Activated T-helper 1 cell treated with anti-CD3 and anti-CD28 coated beads, Interleukin-12 subunit alpha, Interleukin-12 subunit beta, Interleukin-2, Interleukin-4 antibody, amounts not matched to agents 30 ng/mL and 10 ng/mL and 1 ng/mL, durations not matched to agents 14 hours and 24 hours and 36 hours (primary cell): ENCODE data around the gene PDZD4. TPM values are rescaled to one million over a fixed set of nuclear protein-coding genes. Genes with fewer than 3 reads are reported as not detected.

Source experiments
- DNase-seq: peaks from one replicate; pipeline ENCODE4 v3.0.0; 2021; ENCODE audit warnings: low spot score
- H3K27ac Mint-ChIP-seq: one replicate; pipeline ENCODE4 v1.8.0; 2021; ENCODE audit warnings: mild to moderate bottlenecking, mixed read lengths
- H3K27me3 Mint-ChIP-seq: one replicate; pipeline ENCODE4 v1.8.0; 2022; ENCODE audit warnings: mild to moderate bottlenecking, moderate library complexity, mixed read lengths; ENCODE audit not compliant: insufficient read depth
- H3K36me3 Mint-ChIP-seq: one replicate; pipeline ENCODE4 v1.8.0; 2021; ENCODE audit warnings: low read depth, mixed read lengths
- H3K4me1 Mint-ChIP-seq: one replicate; pipeline ENCODE4 v1.8.0; 2021; ENCODE audit warnings: low read depth, mixed read lengths
- H3K4me3 Mint-ChIP-seq: one replicate; pipeline ENCODE4 v1.8.0; 2021; ENCODE audit warnings: mild to moderate bottlenecking, moderate library complexity, mixed read lengths
- H3K9me3 Mint-ChIP-seq: one replicate; pipeline ENCODE4 v1.8.0; 2021; ENCODE audit warnings: mixed read lengths
- intact Hi-C: fragments of 100-400 bp; cut with micrococcal nuclease; formaldehyde crosslinking; loops from one replicate; pipeline ENCODE4 v1.15.1; 2024
- total RNA-seq: library from RNA; stranded (reverse); gene quantifications from 2 replicates; pipeline ENCODE4 v1.2.3, GENCODE V29; 2022

PDZD4 gene
- total RNA-seq, 1 donor from 2014 or later = 0.44 TPM

GRCh38 chrX:153780678-153781427 is 49.5 kb downstream of the PDZD4 start, which contains the start of gene SRPK3:
SRPK3 (plus strand) TSS chrX:153781041; CDS start chrX:153781087, 46 bp downstream.
- peaks cover 2% of the 10 kb centered on the region for H3K27me3 Mint-ChIP-seq
- peak within 1 kb of the TSS; percentile 61 for H3K27ac Mint-ChIP-seq
- no peaks in the 10 kb centered on the region for H3K9me3 Mint-ChIP-seq
- no peaks in the 10 kb centered on the region for H3K4me1 Mint-ChIP-seq
- no peak within 1 kb of the TSS for H3K4me3 Mint-ChIP-seq
- DNase-seq = no peak
- intact Hi-C loops = no loop called here
- peaks cover 2% of the 10 kb centered on the region for H3K36me3 Mint-ChIP-seq

GRCh38 chrX:153779891-153780677 is 50.3 kb downstream of the PDZD4 start:
- H3K9me3 Mint-ChIP-seq = no peaks in the 10 kb centered on the region
- H3K36me3 Mint-ChIP-seq = peaks cover 2% of the 10 kb centered on the region
- peaks cover 2% of the 10 kb centered on the region for H3K27me3 Mint-ChIP-seq
- H3K4me3 Mint-ChIP-seq = no peak overlapping the region
- peak overlapping the region; percentile 61 for H3K27ac Mint-ChIP-seq
- intact Hi-C loops = no loop called here
- DNase-seq = no peak
- no peaks in the 10 kb centered on the region for H3K4me1 Mint-ChIP-seq

DNA sequence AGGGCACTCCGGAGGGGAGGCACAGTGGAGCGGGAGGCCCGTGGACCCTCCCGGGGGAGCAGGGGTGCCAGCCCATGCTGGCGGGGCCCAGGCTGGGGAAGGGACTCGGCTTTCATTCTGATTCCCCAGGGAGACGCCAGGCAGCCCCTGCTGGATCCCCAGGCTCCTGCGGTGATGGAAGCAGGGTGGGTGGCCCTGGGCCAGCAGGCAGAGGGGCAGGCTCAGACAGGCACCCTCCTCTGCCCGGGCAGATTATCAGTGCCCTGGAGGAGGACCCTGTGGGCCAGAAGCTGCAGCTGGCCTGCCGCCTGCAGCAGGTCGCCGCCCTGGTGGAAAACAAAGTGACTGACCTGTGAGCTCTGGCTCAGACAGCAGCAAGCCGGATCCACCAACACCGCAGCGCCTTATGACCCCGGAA is 51.7 kb downstream of the PDZD4 start:
- Mint-ChIP-seq H3K27ac (no peak overlapping the region), H3K36me3 (peaks cover 2% of the 10 kb centered on the region), H3K4me1 (no peaks in the 10 kb centered on the region), H3K27me3 (peaks cover 2% of the 10 kb centered on the region), H3K4me3 (no peak overlapping the region), H3K9me3 (no peaks in the 10 kb centered on the region)
- intact Hi-C loops = no loop called here
- no peak for DNase-seq

DNA sequence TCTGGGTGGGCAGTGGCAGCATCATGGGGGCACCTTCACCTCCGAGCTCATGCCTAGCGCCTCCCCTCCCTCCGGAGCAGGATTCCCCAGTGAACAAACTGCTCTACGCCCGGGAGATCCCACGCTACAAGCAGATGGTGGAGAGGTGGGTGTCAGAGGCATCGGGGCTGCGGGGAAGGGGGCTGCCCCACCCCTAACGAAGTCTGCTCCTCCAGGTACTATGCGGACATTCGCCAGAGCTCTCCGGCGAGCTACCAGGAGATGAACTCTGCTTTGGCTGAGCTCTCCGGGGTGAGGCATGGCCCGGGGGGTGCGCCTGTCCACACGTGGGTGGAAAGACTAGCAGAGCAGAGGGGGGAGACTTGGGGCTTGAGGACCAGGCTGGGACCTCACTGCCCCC is 52.2 kb downstream of the PDZD4 start:
- intact Hi-C loops = no loop called here

GRCh38 chrX:153777261-153778090 is 52.9 kb downstream of the PDZD4 start:
- H3K27ac Mint-ChIP-seq = no peak overlapping the region
- no peaks in the 10 kb centered on the region for H3K4me1 Mint-ChIP-seq
- intact Hi-C loops = no loop called here
- no peak for DNase-seq
- H3K9me3 Mint-ChIP-seq = no peaks in the 10 kb centered on the region
- H3K27me3 Mint-ChIP-seq = peaks cover 2% of the 10 kb centered on the region
- H3K4me3 Mint-ChIP-seq = no peak overlapping the region
- peaks cover 2% of the 10 kb centered on the region for H3K36me3 Mint-ChIP-seq

More for the DNA sequence above, 52.2 kb downstream of the PDZD4 start:
- Mint-ChIP-seq H3K4me1 (no peaks in the 10 kb centered on the region), H3K36me3 (peaks cover 2% of the 10 kb centered on the region), H3K27me3 (peaks cover 2% of the 10 kb centered on the region), H3K4me3 (no peak overlapping the region), H3K27ac (no peak overlapping the region), H3K9me3 (no peaks in the 10 kb centered on the region)
- DNase-seq = no peak

DNA sequence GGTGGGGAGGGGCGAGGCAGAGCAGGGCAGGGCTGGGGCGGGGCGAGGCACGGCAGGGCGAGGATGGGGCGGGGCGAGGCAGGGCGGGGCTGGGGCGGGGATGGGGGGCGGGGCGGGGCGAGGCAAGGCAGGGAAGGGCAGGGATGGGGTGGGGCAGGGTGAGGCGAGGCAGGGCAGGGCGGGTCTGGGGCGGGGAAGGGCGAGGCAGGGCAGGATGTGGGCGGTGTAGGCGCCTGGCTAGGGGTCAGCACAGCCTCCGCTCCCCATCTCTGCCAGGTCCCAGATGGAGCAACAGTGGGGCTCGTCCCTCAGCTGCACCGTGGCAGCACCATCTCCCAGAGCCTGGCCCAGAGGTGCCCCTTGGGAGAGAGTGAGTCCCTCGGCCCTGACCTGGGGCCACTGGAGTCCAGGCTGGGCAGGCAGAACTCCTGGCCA is 53.7 kb downstream of the PDZD4 start:
- no peaks in the 10 kb centered on the region for H3K4me1 Mint-ChIP-seq
- H3K36me3 Mint-ChIP-seq = peaks cover 2% of the 10 kb centered on the region
- no peaks in the 10 kb centered on the region for H3K9me3 Mint-ChIP-seq
- H3K27me3 Mint-ChIP-seq = peaks cover 2% of the 10 kb centered on the region
- DNase-seq = no peak
- intact Hi-C loops = no loop called here
- H3K4me3 Mint-ChIP-seq = no peak overlapping the region
- no peak overlapping the region for H3K27ac Mint-ChIP-seq

- intact Hi-C loops = no loop called here
- DNase-seq = no peak
- Mint-ChIP-seq H3K27me3 (peaks cover 2% of the 10 kb centered on the region), H3K4me3 (no peak overlapping the region), H3K9me3 (no peaks in the 10 kb centered on the region), H3K4me1 (no peaks in the 10 kb centered on the region), H3K27ac (no peak overlapping the region), H3K36me3 (peaks cover 2% of the 10 kb centered on the region)
Observed at GRCh38 chrX:153776120-153776599, 54.2 kb downstream of the PDZD4 start.

- no peaks in the 10 kb centered on the region for H3K9me3 Mint-ChIP-seq
- H3K27ac Mint-ChIP-seq = no peak overlapping the region
- H3K27me3 Mint-ChIP-seq = peaks cover 2% of the 10 kb centered on the region
- H3K4me3 Mint-ChIP-seq = no peak overlapping the region
- intact Hi-C loops = no loop called here
- H3K36me3 Mint-ChIP-seq = peaks cover 2% of the 10 kb centered on the region
- no peak for DNase-seq
- no peaks in the 10 kb centered on the region for H3K4me1 Mint-ChIP-seq
Observed at GRCh38 chrX:153775293-153776119, 54.8 kb downstream of the PDZD4 start.

GRCh38 chrX:153774576-153775292 is 55.6 kb downstream of the PDZD4 start:
- Mint-ChIP-seq H3K4me3 (no peak overlapping the region), H3K27me3 (no peaks in the 10 kb centered on the region), H3K9me3 (no peaks in the 10 kb centered on the region), H3K36me3 (no peaks in the 10 kb centered on the region), H3K27ac (no peak overlapping the region), H3K4me1 (no peaks in the 10 kb centered on the region)
- no peak for DNase-seq
- intact Hi-C loops = no loop called here

- intact Hi-C loops = no loop called here
- H3K4me3 Mint-ChIP-seq = no peak overlapping the region
- no peak overlapping the region for H3K27ac Mint-ChIP-seq
- no peaks in the 10 kb centered on the region for H3K9me3 Mint-ChIP-seq
- no peaks in the 10 kb centered on the region for H3K36me3 Mint-ChIP-seq
- no peaks in the 10 kb centered on the region for H3K27me3 Mint-ChIP-seq
- no peaks in the 10 kb centered on the region for H3K4me1 Mint-ChIP-seq
- no peak for DNase-seq
Observed at GRCh38 chrX:153773741-153774575, 56.4 kb downstream of the PDZD4 start.

DNA sequence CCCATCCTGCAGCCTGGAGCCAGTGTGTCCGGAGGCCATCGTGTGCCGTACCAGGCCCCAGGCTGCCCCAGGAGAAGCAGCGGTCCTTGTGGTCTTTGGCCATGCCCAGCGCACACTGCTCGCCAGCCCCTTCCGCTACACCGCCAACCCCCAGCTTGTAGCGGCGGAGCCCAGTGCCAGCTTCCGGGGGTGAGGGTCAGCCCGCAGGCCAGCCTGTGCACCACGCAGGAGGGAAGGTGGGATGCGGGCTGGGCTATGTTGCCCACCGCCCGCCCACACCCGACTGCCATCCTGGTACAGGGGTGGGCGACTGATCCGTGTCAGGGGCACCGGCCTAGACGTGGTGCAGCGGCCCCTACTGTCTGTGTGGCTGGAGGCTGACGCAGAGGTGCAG is 57.1 kb downstream of the PDZD4 start:
- Mint-ChIP-seq H3K27ac (no peak overlapping the region), H3K27me3 (no peaks in the 10 kb centered on the region), H3K4me1 (no peaks in the 10 kb centered on the region), H3K4me3 (no peak overlapping the region), H3K9me3 (no peaks in the 10 kb centered on the region), H3K36me3 (no peaks in the 10 kb centered on the region)
- DNase-seq = no peak
- intact Hi-C loops = no loop called here
